DOHH2 (cell line): ENCODE results near the gene NDUFB3.

Experiments
- H3F3A ChIP-seq: fragments of 200-600 bp; sonication (generic), shearing (Covaris generic); 2 replicates; pipeline ENCODE4 v1.6.0; 2016; ENCODE audit warnings: antibody characterized with exemption, mild to moderate bottlenecking; ENCODE audit not compliant: control insufficient read depth, insufficient read depth
- H3K27ac ChIP-seq: fragments of 200-600 bp; sonication (generic); 2 replicates; pipeline ENCODE4 v1.5.1; 2014; ENCODE audit warnings: low read depth, mild to moderate bottlenecking, low read length, moderate library complexity
- H3K27me3 ChIP-seq: fragments of 200-600 bp; sonication (generic); 2 replicates; pipeline ENCODE4 v1.6.1; 2014; ENCODE audit warnings: mild to moderate bottlenecking, low read length, mixed read lengths; ENCODE audit not compliant: control insufficient read depth
- H3K36me3 ChIP-seq: fragments of 200-600 bp; sonication (generic); 2 replicates; pipeline ENCODE4 v1.6.1; 2014; ENCODE audit warnings: mild to moderate bottlenecking, low read length, moderate library complexity, mixed read lengths; ENCODE audit not compliant: control insufficient read depth
- H3K4me1 ChIP-seq: fragments of 200-600 bp; sonication (generic); 2 replicates; pipeline ENCODE4 v1.6.1; 2014; ENCODE audit warnings: mild to moderate bottlenecking, low read length, mixed read lengths; ENCODE audit not compliant: control insufficient read depth
- H3K4me2 ChIP-seq: fragments of 200-600 bp; sonication (generic); 2 replicates; pipeline ENCODE4 v1.6.0; 2014; ENCODE audit warnings: mild to moderate bottlenecking, low read length, moderate library complexity
- H3K4me3 ChIP-seq: fragments of 200-600 bp; sonication (generic); 2 replicates; pipeline ENCODE4 v1.5.1; 2014; ENCODE audit warnings: mild to moderate bottlenecking, low read length, mixed read lengths
- H3K79me2 ChIP-seq: fragments of 200-600 bp; sonication (generic); 2 replicates; pipeline ENCODE4 v1.6.1; 2014; ENCODE audit warnings: mild to moderate bottlenecking, low read length, mixed read lengths; ENCODE audit not compliant: control insufficient read depth
- H3K9me2 ChIP-seq: fragments of 200-600 bp; sonication (generic); replicated peaks from 2 replicates; pipeline ENCODE4 v1.6.1; 2014; ENCODE audit warnings: mild to moderate bottlenecking, low read length, mixed read lengths; ENCODE audit not compliant: control insufficient read depth
- H3K9me3 ChIP-seq: fragments of 200-600 bp; sonication (generic); 2 replicates; pipeline ENCODE4 v1.6.1; 2014; ENCODE audit warnings: antibody characterized with exemption, low read length, mixed read lengths; ENCODE audit not compliant: control insufficient read depth, insufficient read depth
- H4K20me1 ChIP-seq: fragments of 200-600 bp; sonication (generic); 2 replicates; pipeline ENCODE4 v1.6.0; 2014; ENCODE audit warnings: low read depth, mild to moderate bottlenecking, antibody characterized with exemption, low read length, moderate library complexity; ENCODE audit not compliant: control insufficient read depth, insufficient read depth
- EZH2phosphoT487 ChIP-seq: fragments of 200-600 bp; sonication (generic); IDR thresholded peaks from 2 replicates; pipeline ENCODE4 v1.6.1; 2017; ENCODE audit warnings: borderline replicate concordance, mild to moderate bottlenecking, antibody characterized with exemption, low read length, moderate library complexity, mixed read lengths
- TF ChIP-seq, protein P1 (sequence below): fragments of 200-600 bp; sonication (generic); IDR thresholded peaks from one replicate; pipeline ENCODE4 v1.5.1; 2014; ENCODE audit warnings: antibody characterized with exemption, mild to moderate bottlenecking, low read depth, low read length; ENCODE audit not compliant: poor library complexity, severe bottlenecking

NDUFB3 gene

DNA sequence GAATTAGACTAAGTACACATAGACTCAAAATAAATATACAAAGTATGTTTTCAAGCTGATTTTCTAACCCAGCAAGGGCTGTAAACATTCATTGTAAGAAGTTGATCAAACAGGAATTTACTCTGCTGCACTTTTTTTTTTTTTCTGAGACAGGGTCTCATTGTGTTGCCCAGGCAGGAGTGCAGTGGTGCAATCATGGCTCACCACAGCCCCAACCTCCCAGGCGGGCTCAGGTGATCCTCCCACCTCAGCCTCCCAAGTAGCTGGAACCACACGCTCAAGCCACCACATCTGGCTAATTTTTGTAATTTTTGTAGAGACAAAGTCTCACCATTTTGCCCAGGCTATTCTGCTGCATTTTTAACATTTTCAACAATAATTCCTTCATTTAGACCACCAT is 35.8 kb downstream of the NDUFB3 start:
- H3K36me3 ChIP-seq = no peaks in the 10 kb centered on the region
- no peak overlapping the region for H3K27ac ChIP-seq
- H4K20me1 ChIP-seq = no peaks in the 10 kb centered on the region
- no peaks in the 10 kb centered on the region for H3K9me3 ChIP-seq
- H3K27me3 ChIP-seq = 0 out of 2 replicates have a peak, but pooled peaks cover 3% of the 10 kb centered on the region
- TF ChIP-seq EZH2phosphoT487 = no peak
- TF ChIP-seq, protein P1, sequence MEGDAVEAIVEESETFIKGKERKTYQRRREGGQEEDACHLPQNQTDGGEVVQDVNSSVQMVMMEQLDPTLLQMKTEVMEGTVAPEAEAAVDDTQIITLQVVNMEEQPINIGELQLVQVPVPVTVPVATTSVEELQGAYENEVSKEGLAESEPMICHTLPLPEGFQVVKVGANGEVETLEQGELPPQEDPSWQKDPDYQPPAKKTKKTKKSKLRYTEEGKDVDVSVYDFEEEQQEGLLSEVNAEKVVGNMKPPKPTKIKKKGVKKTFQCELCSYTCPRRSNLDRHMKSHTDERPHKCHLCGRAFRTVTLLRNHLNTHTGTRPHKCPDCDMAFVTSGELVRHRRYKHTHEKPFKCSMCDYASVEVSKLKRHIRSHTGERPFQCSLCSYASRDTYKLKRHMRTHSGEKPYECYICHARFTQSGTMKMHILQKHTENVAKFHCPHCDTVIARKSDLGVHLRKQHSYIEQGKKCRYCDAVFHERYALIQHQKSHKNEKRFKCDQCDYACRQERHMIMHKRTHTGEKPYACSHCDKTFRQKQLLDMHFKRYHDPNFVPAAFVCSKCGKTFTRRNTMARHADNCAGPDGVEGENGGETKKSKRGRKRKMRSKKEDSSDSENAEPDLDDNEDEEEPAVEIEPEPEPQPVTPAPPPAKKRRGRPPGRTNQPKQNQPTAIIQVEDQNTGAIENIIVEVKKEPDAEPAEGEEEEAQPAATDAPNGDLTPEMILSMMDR = no peak
- no peaks in the 10 kb centered on the region for H3K79me2 ChIP-seq
- no peaks in the 10 kb centered on the region for H3K4me1 ChIP-seq
- H3K4me3 ChIP-seq = no peak overlapping the region
- H3K9me2 ChIP-seq = no peaks in the 10 kb centered on the region
- no peak overlapping the region for H3K4me2 ChIP-seq
- no peaks in the 10 kb centered on the region for H3F3A ChIP-seq

DNA sequence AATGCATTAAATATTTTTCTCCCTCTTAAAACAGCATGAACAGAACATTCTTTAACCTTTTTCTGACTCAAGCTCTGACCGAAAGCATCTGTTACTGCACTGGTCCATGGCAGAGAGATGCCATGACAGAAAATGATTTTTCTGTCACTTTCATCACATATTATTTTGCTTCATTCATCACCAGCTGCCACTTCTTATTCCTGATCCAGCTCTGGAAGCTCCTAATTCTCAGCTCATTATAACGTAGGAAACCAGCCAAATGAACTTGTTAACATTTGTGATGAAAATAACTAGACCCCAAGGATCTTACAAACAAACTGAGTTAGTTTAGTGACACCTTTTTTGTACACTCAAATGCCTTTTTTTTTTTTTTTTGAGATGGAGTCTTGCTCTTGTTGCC is 36.5 kb downstream of the NDUFB3 start:
- no peaks in the 10 kb centered on the region for H4K20me1 ChIP-seq
- no peaks in the 10 kb centered on the region for H3F3A ChIP-seq
- H3K9me2 ChIP-seq = no peaks in the 10 kb centered on the region
- H3K27ac ChIP-seq = no peak overlapping the region
- no peaks in the 10 kb centered on the region for H3K79me2 ChIP-seq
- H3K4me1 ChIP-seq = no peaks in the 10 kb centered on the region
- TF ChIP-seq EZH2phosphoT487 = no peak
- TF ChIP-seq, protein P1 = no peak
- no peaks in the 10 kb centered on the region for H3K36me3 ChIP-seq
- no peak overlapping the region for H3K4me2 ChIP-seq
- no peak overlapping the region for H3K4me3 ChIP-seq
- 0 out of 2 replicates have a peak, but pooled peaks cover 3% of the 10 kb centered on the region for H3K27me3 ChIP-seq
- H3K9me3 ChIP-seq = no peaks in the 10 kb centered on the region

DNA sequence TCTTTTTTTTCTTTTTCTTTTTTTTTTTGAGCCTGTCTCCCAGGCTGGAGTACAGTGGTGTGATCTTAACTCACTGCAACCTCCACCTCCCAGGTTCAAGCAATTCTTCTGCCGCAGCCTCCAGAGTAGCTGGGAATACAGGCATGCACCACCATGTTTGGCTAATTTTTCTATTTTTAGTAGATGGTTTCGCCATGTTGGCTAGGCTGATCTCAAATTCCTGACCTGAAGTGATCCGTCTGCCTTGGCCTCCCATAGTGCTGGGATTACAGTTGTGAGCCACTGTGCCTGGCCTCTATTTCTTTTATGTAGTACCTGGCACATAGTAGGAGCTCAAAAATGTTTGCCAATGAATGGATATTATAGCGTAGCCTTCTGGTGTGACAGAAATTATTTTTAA is 37.4 kb downstream of the NDUFB3 start:
- Histone ChIP-seq H4K20me1 (no peaks in the 10 kb centered on the region), H3K4me2 (no peak overlapping the region), H3K27ac (no peak overlapping the region), H3K9me3 (no peaks in the 10 kb centered on the region), H3K27me3 (0 out of 2 replicates have a peak, but pooled peaks cover 3% of the 10 kb centered on the region), H3K4me1 (no peaks in the 10 kb centered on the region), H3K79me2 (no peaks in the 10 kb centered on the region), H3K9me2 (no peaks in the 10 kb centered on the region), H3K36me3 (no peaks in the 10 kb centered on the region), H3F3A (no peaks in the 10 kb centered on the region), H3K4me3 (no peak overlapping the region)
- no peak for TF ChIP-seq EZH2phosphoT487
- TF ChIP-seq, protein P1 = no peak

DNA sequence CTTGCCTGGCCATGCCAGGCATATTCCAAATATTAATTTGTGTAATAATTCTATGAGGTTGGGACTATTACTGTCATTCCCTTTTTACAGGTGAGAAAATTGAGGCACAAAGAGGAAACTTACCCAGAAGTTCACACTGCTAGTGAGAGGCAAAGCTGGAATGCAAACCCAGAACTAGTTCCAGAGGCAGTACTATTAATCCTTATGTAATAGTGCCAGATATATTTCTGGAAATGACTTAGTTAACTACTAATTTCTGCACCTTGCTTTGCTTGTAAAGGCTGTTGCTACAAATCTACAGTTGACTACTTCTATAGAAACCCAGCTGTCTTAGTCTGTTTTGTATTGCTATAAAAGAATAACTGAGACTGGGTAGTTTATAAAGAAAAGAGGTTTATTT is 38.8 kb downstream of the NDUFB3 start:
- Histone ChIP-seq H3K4me1 (peaks cover 2% of the 10 kb centered on the region), H3K27ac (no peak overlapping the region), H4K20me1 (no peaks in the 10 kb centered on the region), H3K79me2 (no peaks in the 10 kb centered on the region), H3K27me3 (0 out of 2 replicates have a peak, but pooled peaks cover 3% of the 10 kb centered on the region), H3K4me3 (no peak overlapping the region), H3F3A (no peaks in the 10 kb centered on the region), H3K4me2 (no peak overlapping the region), H3K9me3 (no peaks in the 10 kb centered on the region), H3K36me3 (no peaks in the 10 kb centered on the region), H3K9me2 (no peaks in the 10 kb centered on the region)
- TF ChIP-seq, protein P1 = no peak
- no peak for TF ChIP-seq EZH2phosphoT487
